Body of pancreas (tissue), 4 donors: ENCODE results near the gene VCAM1.

Source experiments
- POLR2A ChIP-seq, 3 donors: fragments of 450-650 bp; IDR thresholded peaks; one replicate each; pipeline ENCODE4 v1.6.1; 2016; ENCODE audit warnings: antibody characterized with exemption in 3 of 3, mild to moderate bottlenecking in 2 of 3
- TF ChIP-seq, protein P1 (sequence below), 7 experiments: fragments of 450-650 bp in 4 of 7; fragments of 200-600 bp in 3 of 7; sonication (generic) in 3 of 7; IDR thresholded peaks; one replicate each; pipeline ENCODE4 v1.5.1; 2016 to 2019; ENCODE audit warnings: antibody characterized with exemption in 7 of 7

DNA sequence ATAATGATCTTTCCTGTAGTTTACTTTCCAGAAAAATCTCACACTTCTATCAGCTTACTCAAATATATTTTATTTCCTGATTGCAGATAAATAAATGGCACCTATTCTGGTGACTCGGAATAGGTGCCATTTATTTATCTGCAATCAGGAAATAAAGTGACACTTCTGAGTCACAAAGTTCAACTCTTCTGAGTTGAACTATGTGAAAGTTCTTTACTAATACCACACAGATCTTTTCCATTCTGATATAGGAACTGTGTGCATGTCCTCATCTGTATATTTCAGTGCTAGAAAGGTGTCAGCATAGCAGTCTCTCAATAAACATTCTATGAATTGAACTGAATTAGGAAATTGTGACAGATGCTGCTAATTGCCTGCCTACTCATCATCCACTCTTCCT, 4.9 kb upstream of the VCAM1 start:
- TF ChIP-seq, protein P1, sequence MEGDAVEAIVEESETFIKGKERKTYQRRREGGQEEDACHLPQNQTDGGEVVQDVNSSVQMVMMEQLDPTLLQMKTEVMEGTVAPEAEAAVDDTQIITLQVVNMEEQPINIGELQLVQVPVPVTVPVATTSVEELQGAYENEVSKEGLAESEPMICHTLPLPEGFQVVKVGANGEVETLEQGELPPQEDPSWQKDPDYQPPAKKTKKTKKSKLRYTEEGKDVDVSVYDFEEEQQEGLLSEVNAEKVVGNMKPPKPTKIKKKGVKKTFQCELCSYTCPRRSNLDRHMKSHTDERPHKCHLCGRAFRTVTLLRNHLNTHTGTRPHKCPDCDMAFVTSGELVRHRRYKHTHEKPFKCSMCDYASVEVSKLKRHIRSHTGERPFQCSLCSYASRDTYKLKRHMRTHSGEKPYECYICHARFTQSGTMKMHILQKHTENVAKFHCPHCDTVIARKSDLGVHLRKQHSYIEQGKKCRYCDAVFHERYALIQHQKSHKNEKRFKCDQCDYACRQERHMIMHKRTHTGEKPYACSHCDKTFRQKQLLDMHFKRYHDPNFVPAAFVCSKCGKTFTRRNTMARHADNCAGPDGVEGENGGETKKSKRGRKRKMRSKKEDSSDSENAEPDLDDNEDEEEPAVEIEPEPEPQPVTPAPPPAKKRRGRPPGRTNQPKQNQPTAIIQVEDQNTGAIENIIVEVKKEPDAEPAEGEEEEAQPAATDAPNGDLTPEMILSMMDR (IDR thresholded peaks at IDR 0.05) = no peak
- no peak for TF ChIP-seq POLR2A (IDR thresholded peaks at IDR 0.05)
